Psoas muscle (tissue), 8 donors: ENCODE measurements around the gene MON1B. TPM values are rescaled to one million over a fixed set of nuclear protein-coding genes. Genes with fewer than 3 reads are reported as not detected.

Experiments
- ATAC-seq, 4 donors: fragments of 200-7000 bp; cut with Tn5 transposase; one replicate each; pipeline ENCODE4 v1.9.1; 2020; ENCODE audit warnings: moderate library complexity in 3 of 4, mild to moderate bottlenecking in 2 of 4
- DNase-seq, 2 donors: peaks; one replicate each; pipeline ENCODE4 v3.0.0-alpha.2; 2020
- H3K27ac ChIP-seq: fragments of 200-600 bp; one replicate; pipeline ENCODE4 v1.8.0; 2022
- H3K27me3 ChIP-seq, 3 donors: fragments of 200-600 bp in 1 of 3; one replicate each; pipeline versions ENCODE4 v1.6.1 to v1.8.0; 2013 to 2022; ENCODE audit warnings: low read length in 2 of 3, mild to moderate bottlenecking in 2 of 3, moderate library complexity in 1 of 3; ENCODE audit not compliant: insufficient read depth in 3 of 3
- H3K36me3 ChIP-seq, 2 donors: fragments of 200-600 bp in 1 of 2; one replicate each; pipeline versions ENCODE4 v1.6.1 to v1.8.0; 2013 to 2022; ENCODE audit warnings: low read depth in 1 of 2, mild to moderate bottlenecking in 1 of 2, moderate library complexity in 1 of 2; ENCODE audit not compliant: insufficient read depth in 1 of 2
- H3K4me1 ChIP-seq: fragments of 200-600 bp; one replicate; pipeline ENCODE4 v1.8.0; 2022
- H3K4me3 ChIP-seq: fragments of 200-600 bp; one replicate; pipeline ENCODE4 v1.8.0; 2022; ENCODE audit warnings: mild to moderate bottlenecking
- H3K9me3 ChIP-seq: fragments of 200-600 bp; one replicate; pipeline ENCODE4 v1.8.0; 2022
- WGBS, 3 donors: extraction: QIAGEN DNeasy Blood & Tissue Kit; methylation state at CpG; one replicate each; pipeline versions ENCODE4 v1.1.6 to v1.1.7; 2013; 5-methylcytosine and 5-hydroxymethylcytosine counted together
- intact Hi-C, 2 donors: fragments of 100-400 bp; cut with DNase I; formaldehyde crosslinking; loops; one replicate each; pipeline versions ENCODE4 v1.11.0 to v1.14.2; 2022
- polyA plus RNA-seq, 3 donors: library from polyadenylated mRNA; stranded (reverse); fragments of 200-250 nt; gene quantifications; one replicate each; pipeline ENCODE4 v1.2.3, GENCODE V29; 2013
- total RNA-seq, 4 donors: library from RNA; stranded (reverse); fragmentation: NEBNext Ultra II Directional in 2 of 4; extraction: Animal tissue kit (Norgen Biotek cat#: 25700) in 2 of 4; gene quantifications; one replicate each; pipeline versions ENCODE4 v1.2.1 to v1.2.4, GENCODE V29; 2021 to 2023
- TF ChIP-seq, protein P1 (sequence below): fragments of 200-600 bp; IDR thresholded peaks from one replicate; pipeline ENCODE4 v1.8.0; 2022; ENCODE audit warnings: antibody characterized with exemption
- donor health status: healthy with polysubstance abuse.
- donor health status: DM: no; HTN: no; CAD: no; lungs with moderate emphysema.
- donor health status: Bipolar disorder and iron deficiency.
- donor health status: healthy.
- donor health status: DM: yes; HTN: yes; CAD: no.
- donor health status: DM: no; HTN: no; CAD: no.
- donor health status: DM: no; HTN: no; CAD: no.
- donor health status: DM: yes; HTN: yes; CAD: no.

The MON1B gene
- total and polyA plus RNA-seq, 7 donors = 5.3 to 22.2 (median 13.8) TPM

DNA sequence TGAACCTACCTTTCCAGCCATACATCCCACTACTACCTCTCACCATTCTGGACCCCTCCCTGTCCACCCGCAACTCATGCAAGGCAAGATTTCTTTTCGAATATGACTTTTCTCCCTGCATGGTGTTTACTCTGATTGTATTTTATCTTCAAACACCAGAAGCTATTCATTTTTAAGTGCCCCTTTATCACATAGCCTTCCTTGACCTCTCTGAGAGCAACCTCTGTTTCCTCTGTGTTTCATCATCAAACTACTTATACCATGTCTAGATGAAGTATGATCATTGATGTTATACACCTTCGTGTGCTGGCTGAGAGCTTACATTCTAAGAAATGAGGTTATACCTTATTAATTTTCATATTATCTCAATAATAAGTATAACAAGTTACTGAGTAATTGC lies 40.1 kb downstream of the MON1B start:
- WGBS, 3 donors = 73 to 87% (median 81%) methylated on average over 3 of the region's 3 CpGs
- ATAC-seq = no peak
- H3K36me3 ChIP-seq = no peaks in the 10 kb centered on the region
- H3K27me3 ChIP-seq = peaks cover 0 to 6% (median 0%) of the 10 kb centered on the region in 3 donors
- no peaks in the 10 kb centered on the region for H3K9me3 ChIP-seq
- H3K4me1 ChIP-seq = no peaks in the 10 kb centered on the region
- TF ChIP-seq, protein P1, sequence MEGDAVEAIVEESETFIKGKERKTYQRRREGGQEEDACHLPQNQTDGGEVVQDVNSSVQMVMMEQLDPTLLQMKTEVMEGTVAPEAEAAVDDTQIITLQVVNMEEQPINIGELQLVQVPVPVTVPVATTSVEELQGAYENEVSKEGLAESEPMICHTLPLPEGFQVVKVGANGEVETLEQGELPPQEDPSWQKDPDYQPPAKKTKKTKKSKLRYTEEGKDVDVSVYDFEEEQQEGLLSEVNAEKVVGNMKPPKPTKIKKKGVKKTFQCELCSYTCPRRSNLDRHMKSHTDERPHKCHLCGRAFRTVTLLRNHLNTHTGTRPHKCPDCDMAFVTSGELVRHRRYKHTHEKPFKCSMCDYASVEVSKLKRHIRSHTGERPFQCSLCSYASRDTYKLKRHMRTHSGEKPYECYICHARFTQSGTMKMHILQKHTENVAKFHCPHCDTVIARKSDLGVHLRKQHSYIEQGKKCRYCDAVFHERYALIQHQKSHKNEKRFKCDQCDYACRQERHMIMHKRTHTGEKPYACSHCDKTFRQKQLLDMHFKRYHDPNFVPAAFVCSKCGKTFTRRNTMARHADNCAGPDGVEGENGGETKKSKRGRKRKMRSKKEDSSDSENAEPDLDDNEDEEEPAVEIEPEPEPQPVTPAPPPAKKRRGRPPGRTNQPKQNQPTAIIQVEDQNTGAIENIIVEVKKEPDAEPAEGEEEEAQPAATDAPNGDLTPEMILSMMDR = no peak
- intact Hi-C loops = no loop called here
- no peak overlapping the region for H3K27ac ChIP-seq
- no peak overlapping the region for H3K4me3 ChIP-seq
- DNase-seq = no peak

DNA sequence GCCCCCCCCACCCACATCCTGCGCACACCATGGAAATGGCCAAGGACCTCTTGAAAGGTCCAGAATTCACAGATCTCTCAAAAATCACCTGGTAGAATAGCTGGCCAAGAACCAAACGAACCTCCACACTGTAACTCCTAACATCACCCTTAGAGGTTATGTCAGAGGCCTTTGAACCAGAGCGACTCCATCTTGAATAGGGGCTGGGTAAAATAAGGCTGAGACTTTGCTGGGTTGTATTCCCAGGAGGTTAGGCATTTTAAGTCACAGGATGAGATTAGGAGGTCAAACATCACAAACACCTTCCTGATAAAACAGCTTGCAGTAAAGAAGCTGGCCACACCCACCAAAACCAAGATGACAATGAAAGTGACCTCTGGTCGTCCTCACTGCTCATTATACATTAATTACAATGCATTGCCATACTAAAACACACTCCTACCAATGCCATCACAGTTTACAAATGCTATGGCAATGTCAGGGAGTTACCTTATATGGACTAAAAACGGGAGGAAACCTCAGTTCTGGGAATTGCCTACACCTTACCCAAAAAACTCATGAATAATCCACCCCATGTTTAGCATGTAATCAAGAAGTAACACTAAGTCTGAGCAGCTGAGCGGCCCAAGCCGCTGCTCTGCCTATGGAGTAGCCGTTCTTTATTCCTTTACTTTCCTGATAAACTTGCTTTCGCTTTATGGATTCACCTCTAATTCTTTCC lies 43.0 kb downstream of the MON1B start:
- ATAC-seq = no peak
- no peak overlapping the region for H3K4me3 ChIP-seq
- H3K9me3 ChIP-seq = no peaks in the 10 kb centered on the region
- WGBS, 3 donors = 64 to 68% (median 65%) methylated on average over 9 of the region's 9 CpGs
- DNase-seq = no peak
- H3K27ac ChIP-seq = no peak overlapping the region
- H3K4me1 ChIP-seq = no peaks in the 10 kb centered on the region
- no peaks in the 10 kb centered on the region for H3K27me3 ChIP-seq
- TF ChIP-seq, protein P1 = no peak
- intact Hi-C loops = no loop called here
- no peaks in the 10 kb centered on the region for H3K36me3 ChIP-seq

- H3K27me3 ChIP-seq = no peaks in the 10 kb centered on the region
- no peak for ATAC-seq
- WGBS, 3 donors = 20 to 26% (median 23%) methylated on average over 11 of the region's 11 CpGs
- H3K36me3 ChIP-seq = no peaks in the 10 kb centered on the region
- no peak overlapping the region for H3K4me3 ChIP-seq
- intact Hi-C loops = loop anchor here in 1 of 2 donors (5.0 kb wide), 1 partner anchor 428 kb away; no protein-coding TSS in a partner anchor
- no peaks in the 10 kb centered on the region for H3K9me3 ChIP-seq
- no peak overlapping the region for H3K27ac ChIP-seq
- TF ChIP-seq, protein P1 = no peak
- no peaks in the 10 kb centered on the region for H3K4me1 ChIP-seq
- DNase-seq = no peak
These were observed 43.6 kb downstream of the MON1B start for GRCh38 chr16:77234611-77235010.

DNA sequence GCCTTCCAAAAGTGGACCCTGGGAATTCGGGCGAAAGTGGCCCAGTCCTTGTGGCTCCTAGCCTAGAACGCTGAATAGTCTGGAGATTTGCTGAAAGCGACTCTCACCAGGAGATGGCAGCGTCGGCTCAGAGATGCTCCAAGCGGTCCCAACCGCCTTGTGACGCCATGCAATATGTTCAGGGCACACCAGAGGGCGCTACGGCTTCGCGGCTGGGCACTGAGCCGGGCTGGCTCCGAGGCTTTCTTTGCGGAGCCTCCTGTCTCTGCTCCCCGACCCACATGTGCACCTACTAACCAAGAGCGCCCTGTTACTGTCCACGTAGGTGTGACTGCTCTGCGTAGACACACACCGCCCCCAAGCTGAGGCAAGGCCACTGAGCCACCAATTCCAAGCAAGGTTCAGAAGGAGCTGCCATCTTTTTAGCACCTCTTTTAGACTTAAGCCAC lies 45.1 kb downstream of the MON1B start:
- ATAC-seq = peak; percentile 96 to 99 (median 98)
- no peaks in the 10 kb centered on the region for H3K9me3 ChIP-seq
- no peaks in the 10 kb centered on the region for H3K27me3 ChIP-seq
- DNase-seq = peak; percentile 83 to 90
- TF ChIP-seq, protein P1 = peak; percentile 98
- H3K4me1 ChIP-seq = no peaks in the 10 kb centered on the region
- intact Hi-C loops = loop anchor here (1.0 to 5.0 kb wide), 3 partner anchors 347 to 426 kb away; no protein-coding TSS in a partner anchor
- no peaks in the 10 kb centered on the region for H3K36me3 ChIP-seq
- 0 to 4% (median 1%) methylated on average over 21 of the region's 21 CpGs for WGBS, 3 donors
- no peak overlapping the region for H3K27ac ChIP-seq
- H3K4me3 ChIP-seq = no peak overlapping the region
